GM19238 (cell line): ENCODE measurements around the gene TRAF1.

Experiments used
- DNase-seq: peaks from one replicate; pipeline ENCODE4 v3.0.0; 2011; ENCODE audit warnings: low spot score; ENCODE audit not compliant: insufficient read length

Gene TRAF1

GRCh38 chr9:120924698-120925534 is 1.7 kb downstream of the TRAF1 start:
- no peak for DNase-seq

- no peak for DNase-seq
These were observed 2.8 kb downstream of the TRAF1 start for GRCh38 chr9:120923620-120924328.

- no peak for DNase-seq
These were observed 4.0 kb downstream of the TRAF1 start for GRCh38 chr9:120922404-120923195.

- no peak for DNase-seq
These were observed 4.9 kb downstream of the TRAF1 start for GRCh38 chr9:120921661-120922181.

GRCh38 chr9:120920806-120921178 is 5.8 kb downstream of the TRAF1 start:
- DNase-seq: no peak

- no peak for DNase-seq
These were observed 6.5 kb downstream of the TRAF1 start for GRCh38 chr9:120919843-120920805.

GRCh38 chr9:120918931-120919842 is 7.4 kb downstream of the TRAF1 start:
- DNase-seq: no peak

GRCh38 chr9:120917929-120918762 is 8.4 kb downstream of the TRAF1 start:
- DNase-seq: no peak

GRCh38 chr9:120916991-120917880 is 9.4 kb downstream of the TRAF1 start:
- DNase-seq: no peak

GRCh38 chr9:120916588-120916987 is 10.0 kb downstream of the TRAF1 start:
- no peak for DNase-seq

GRCh38 chr9:120915854-120916470 is 10.6 kb downstream of the TRAF1 start:
- DNase-seq: no peak

- no peak for DNase-seq
These were observed 11.6 kb downstream of the TRAF1 start for GRCh38 chr9:120914953-120915352.

GRCh38 chr9:120914396-120914795 is 12.2 kb downstream of the TRAF1 start:
- no peak for DNase-seq

- no peak for DNase-seq
These were observed 12.8 kb downstream of the TRAF1 start for GRCh38 chr9:120913647-120914264.

GRCh38 chr9:120912958-120913646 is 13.5 kb downstream of the TRAF1 start:
- no peak for DNase-seq

- DNase-seq: no peak
These were observed 15.2 kb downstream of the TRAF1 start for GRCh38 chr9:120911295-120911837.
